HepG2 (cell line): ENCODE measurements around the gene CASKIN1. TPM values are rescaled to one million over a fixed set of nuclear protein-coding genes. Genes with fewer than 3 reads are reported as not detected.

Experiments used
- ATAC-seq: fragments of 200-7000 bp; cut with Tn5 transposase; 3 replicates; pipeline ENCODE4 v1.9.1; 2020; ENCODE audit warnings: mild to moderate bottlenecking, moderate library complexity
- BruUV-seq: library from RNA; stranded (reverse); fragments of 400-500 nt; replicated peaks from 2 replicates; lab custom pipeline; 2021; lab: Mats Ljungman, UMichigan
- CTCF ChIA-PET: fragments of 300-600 bp; formaldehyde crosslinking; extraction: SDS; loops from one replicate; lab custom pipeline; 2021; ENCODE audit warnings: low total read pairs, inconsistent platforms, low intra/inter-chr PET ratio; lab: Yijun Ruan, JAX
- POLR2A ChIA-PET: fragments of 350-600 bp; sonication (Branson Sonifier 250); formaldehyde crosslinking; loops from one replicate; lab custom pipeline; 2020; ENCODE audit warnings: antibody characterized with exemption, inconsistent platforms; lab: Yijun Ruan, JAX
- DNase-seq: peaks from one replicate; pipeline ENCODE4 v3.0.0-alpha.2; 2015; ENCODE audit warnings: low spot score
- FAIRE-seq: peaks from 3 replicates; lab custom pipeline; 2011; peaks lifted over from hg19 to GRCh38; lab: Jason Lieb, UNC
- H2AFZ ChIP-seq: one replicate; pipeline ENCODE4 v1.6.1; 2011; ENCODE audit warnings: low read length, inconsistent platforms
- H3K27ac ChIP-seq: fragments of 300-600 bp; 3 replicates; pipeline ENCODE4 v1.8.0; 2011; ENCODE audit warnings: mixed run types, mild to moderate bottlenecking, mixed read lengths, low read length, inconsistent platforms; ENCODE audit not compliant: insufficient read depth; ENCODE audit errors: extremely low read length
- H3K27me3 ChIP-seq, 2 experiments: fragments of 200-600 bp in 1 of 2; 2 replicates in 1 of 2; 3 replicates in 1 of 2; pipeline versions ENCODE4 v1.6.0 to v1.8.0; 2011; ENCODE audit warnings: low read length in 2 of 2, mild to moderate bottlenecking in 2 of 2, moderate library complexity in 2 of 2, inconsistent platforms in 1 of 2; ENCODE audit not compliant: insufficient read depth in 2 of 2, control insufficient read depth in 1 of 2
- H3K36me3 ChIP-seq, 2 experiments: fragments of 200-600 bp in 1 of 2; replicated peaks in 1 of 2; 2 replicates in 1 of 2; 3 replicates in 1 of 2; pipeline versions ENCODE4 v1.5.1 to v1.8.0; 2011; ENCODE audit warnings: low read length in 2 of 2, inconsistent platforms in 1 of 2; ENCODE audit not compliant: insufficient read depth in 2 of 2, control insufficient read depth in 1 of 2
- H3K4me1 ChIP-seq: 2 replicates; pipeline ENCODE4 v1.5.1; 2012; ENCODE audit warnings: low read length, inconsistent platforms; ENCODE audit not compliant: insufficient read depth
- H3K4me2 ChIP-seq: 2 replicates; pipeline ENCODE4 v1.6.0; 2011; ENCODE audit warnings: low read depth, low read length, inconsistent platforms
- H3K4me3 ChIP-seq, 3 experiments: fragments of 200-600 bp in 1 of 3; sonication (generic), shearing (Covaris generic) in 1 of 3; replicated peaks in 1 of 3; 2 replicates each; pipeline ENCODE4 v1.5.1; 2011 to 2016; ENCODE audit warnings: low read length in 3 of 3, inconsistent platforms in 2 of 3, low read depth in 2 of 3, mild to moderate bottlenecking in 2 of 3, control low read depth in 1 of 3, mixed read lengths in 1 of 3; ENCODE audit not compliant: insufficient read depth in 1 of 3
- H3K79me2 ChIP-seq: one replicate; pipeline ENCODE4 v1.6.1; 2011; ENCODE audit warnings: low read length, inconsistent platforms; ENCODE audit not compliant: insufficient read depth
- H3K9ac ChIP-seq: 2 replicates; pipeline ENCODE4 v1.6.0; 2011; ENCODE audit warnings: mild to moderate bottlenecking, low read depth, low read length, inconsistent platforms; ENCODE audit not compliant: insufficient read depth
- H3K9me3 ChIP-seq: 2 replicates; pipeline ENCODE4 v1.5.1; 2012; ENCODE audit warnings: mild to moderate bottlenecking, low read length
- H4K20me1 ChIP-seq: 2 replicates; pipeline ENCODE4 v1.6.0; 2011; ENCODE audit warnings: inconsistent platforms, mild to moderate bottlenecking, low read length, moderate library complexity; ENCODE audit not compliant: insufficient read depth
- CEBPZ ChIP-seq: IDR thresholded peaks from 2 replicates; pipeline ENCODE4 v1.6.1; 2012; ENCODE audit warnings: low read length, improper control_type of control experiment
- DRAP1 ChIP-seq: IDR thresholded peaks from 2 replicates; pipeline ENCODE4 v1.6.1; 2016; ENCODE audit warnings: missing genetic modification reagents, missing compliant biosample characterization
- SALL2 ChIP-seq: sonication (generic); formaldehyde crosslinking; IDR thresholded peaks from 2 replicates; pipeline ENCODE4 v1.8.1; 2023; ENCODE audit warnings: mild to moderate bottlenecking, missing genetic modification reagents, inconsistent platforms
- STAG1 ChIP-seq: sonication (generic); formaldehyde crosslinking; IDR thresholded peaks from 2 replicates; pipeline ENCODE4 v1.4.0; 2020; ENCODE audit warnings: missing genetic modification reagents
- ZC3H4 ChIP-seq: sonication (generic); formaldehyde crosslinking; IDR thresholded peaks from 2 replicates; pipeline ENCODE4 v1.4.0; 2020; ENCODE audit warnings: missing genetic modification reagents, borderline replicate concordance
- ZFP36 ChIP-seq: fragments of 150-350 bp; IDR thresholded peaks from 2 replicates; pipeline ENCODE4 v1.6.1; 2018; ENCODE audit warnings: borderline replicate concordance, low read length, low read depth; ENCODE audit not compliant: partially characterized antibody
- ZNF136 ChIP-seq: sonication (generic); formaldehyde crosslinking; IDR thresholded peaks from 2 replicates; pipeline ENCODE4 v1.8.1; 2022; ENCODE audit warnings: low read depth, mild to moderate bottlenecking, moderate library complexity, missing genetic modification reagents
- ZNF224 ChIP-seq: sonication (generic); formaldehyde crosslinking; IDR thresholded peaks from 2 replicates; pipeline ENCODE4 v1.5.0; 2020; ENCODE audit warnings: mild to moderate bottlenecking, missing genetic modification reagents
- ZNF484 ChIP-seq: sonication (generic); formaldehyde crosslinking; IDR thresholded peaks from 2 replicates; pipeline ENCODE4 v1.5.1; 2020; ENCODE audit warnings: mild to moderate bottlenecking, low read depth, missing genetic modification reagents, borderline replicate concordance
- ZNF644 ChIP-seq: IDR thresholded peaks from 2 replicates; pipeline ENCODE4 v1.6.1; 2016; ENCODE audit warnings: low read depth
- WGBS: methylation state at CpG from one replicate; pipeline ENCODE4 v1.1.6; 2017; ENCODE audit warnings: low lambda C conversion rate; 5-methylcytosine and 5-hydroxymethylcytosine counted together
- in situ Hi-C: cut with HindIII; loops from 2 replicates; pipeline ENCODE4 v1.10.0; 2017; ENCODE audit warnings: low pct_unique_long_range_greater_than_20kb; ENCODE audit not compliant: extremely low pct_ligation_motif_present
- intact Hi-C: fragments of 100-400 bp; cut with micrococcal nuclease; formaldehyde crosslinking; loops from one replicate; pipeline ENCODE4 v1.10.0; 2022; ENCODE audit not compliant: unreplicated experiment
- polyA plus RNA-seq, 8 experiments: library from polyadenylated mRNA; depleted of rRNA in 3 of 8; stranded (reverse) in 7 of 8; unstranded in 1 of 8; fragments of >200 nt; fragmentation: Illumina TruSeq in 4 of 8; extraction: Trizol in 4 of 8; gene quantifications; 2 replicates each; pipeline versions ENCODE4 v1.2.1 to v1.2.3, GENCODE V29; 2011 to 2016; ENCODE audit warnings: low read depth in 4 of 8, missing spikeins in 1 of 8, mixed read lengths in 1 of 8; ENCODE audit not compliant: insufficient read depth in 1 of 8
- total RNA-seq, 5 experiments: library from RNA; depleted of rRNA; stranded (reverse); fragments of >200 nt; fragmentation: Illumina TruSeq; extraction: Trizol; gene quantifications; 2 replicates each; pipeline ENCODE4 v1.2.3, GENCODE V29; 2016; ENCODE audit warnings: low read depth in 1 of 5

Gene CASKIN1
- total and polyA plus RNA-seq, 2 of the 13 experiments (the other 11 are each of a cell fraction or from before 2014, with no cell fraction given) = 1.2 to 2.2 TPM

GRCh38 chr16:2180461-2180860, 15.9 kb downstream of the CASKIN1 start:
- Histone ChIP-seq H3K9me3 (no peaks in the 10 kb centered on the region), H3K27me3 (no peaks in the 10 kb centered on the region)
- ATAC-seq = no peak
- no peak for DNase-seq
- no peak for FAIRE-seq
- WGBS = 94% methylated on average over 30 of the region's 43 CpGs
- TF ChIP-seq ZNF484 (CRISPR knock-in tag) (no peak), STAG1 (CRISPR knock-in tag) (no peak), DRAP1 (CRISPR knock-in tag) (no peak), SALL2 (no peak), ZNF224 (CRISPR knock-in tag) (no peak), ZC3H4 (no peak), ZNF644 (CRISPR knock-in tag) (no peak), CEBPZ (no peak), ZNF136 (CRISPR knock-in tag) (no peak), ZFP36 (no peak)
- TF ChIP-seq, all 625 proteins: peak for 0
- H4K20me1 ChIP-seq = no peaks in the 10 kb centered on the region
- H3K36me3 ChIP-seq = peaks cover 5 to 6% of the 10 kb centered on the region in 2 experiments; a peak in 2 of 5 replicates
- CTCF ChIA-PET = no interaction called here
- H2AFZ ChIP-seq = no peak overlapping the region
- in situ Hi-C loops (no loop called here), intact Hi-C loops (no loop called here)
- H3K9ac ChIP-seq = no peak overlapping the region
- BruUV-seq = no TSS peak
- no peaks in the 10 kb centered on the region for H3K79me2 ChIP-seq
- peaks cover 17% of the 10 kb centered on the region for H3K4me1 ChIP-seq
- H3K27ac ChIP-seq = no peak overlapping the region
- no peak overlapping the region for H3K4me2 ChIP-seq
- POLR2A ChIA-PET = interaction anchor here (2.0 to 3.5 kb wide), 2 partner anchors 23 to 25 kb away, joined by 8 to 31 read pairs; partner anchors contain the start of gene TRAF7
- H3K4me3 ChIP-seq = no peak overlapping the region
